HG03060 (cell line): Measurements from ENCODE around the gene DPM1.

Experiments
- ATAC-seq: cut with Tn5 transposase; IDR thresholded peaks from one replicate; pipeline ENCODE4 v1.9.1; 2021; ENCODE audit warnings: low read depth, moderate number of reproducible peaks; ENCODE audit not compliant: unreplicated experiment

Gene DPM1

DNA sequence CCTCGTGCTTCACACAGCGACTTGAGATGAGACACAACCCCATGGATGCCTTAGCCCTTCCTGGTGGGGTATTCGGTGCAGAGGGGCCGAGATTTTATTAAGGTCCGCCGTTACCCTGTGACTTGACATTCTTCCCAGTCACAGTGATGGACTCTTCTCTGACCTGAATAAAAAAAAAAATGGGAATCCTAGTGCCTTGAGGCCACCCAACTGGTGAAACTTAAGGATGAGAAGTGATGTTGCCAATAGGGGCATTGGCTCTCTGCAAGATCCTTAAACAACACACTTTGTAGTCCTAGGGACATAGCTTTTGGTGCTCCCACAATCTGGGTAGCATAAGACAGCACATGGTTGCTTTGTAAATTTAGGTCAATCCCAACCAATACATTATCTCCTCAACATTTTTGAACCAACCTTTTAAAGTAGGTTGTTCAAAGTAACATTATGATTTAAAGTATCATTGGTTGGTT lies 26.3 kb downstream of the DPM1 start:
- no peak for ATAC-seq

DNA sequence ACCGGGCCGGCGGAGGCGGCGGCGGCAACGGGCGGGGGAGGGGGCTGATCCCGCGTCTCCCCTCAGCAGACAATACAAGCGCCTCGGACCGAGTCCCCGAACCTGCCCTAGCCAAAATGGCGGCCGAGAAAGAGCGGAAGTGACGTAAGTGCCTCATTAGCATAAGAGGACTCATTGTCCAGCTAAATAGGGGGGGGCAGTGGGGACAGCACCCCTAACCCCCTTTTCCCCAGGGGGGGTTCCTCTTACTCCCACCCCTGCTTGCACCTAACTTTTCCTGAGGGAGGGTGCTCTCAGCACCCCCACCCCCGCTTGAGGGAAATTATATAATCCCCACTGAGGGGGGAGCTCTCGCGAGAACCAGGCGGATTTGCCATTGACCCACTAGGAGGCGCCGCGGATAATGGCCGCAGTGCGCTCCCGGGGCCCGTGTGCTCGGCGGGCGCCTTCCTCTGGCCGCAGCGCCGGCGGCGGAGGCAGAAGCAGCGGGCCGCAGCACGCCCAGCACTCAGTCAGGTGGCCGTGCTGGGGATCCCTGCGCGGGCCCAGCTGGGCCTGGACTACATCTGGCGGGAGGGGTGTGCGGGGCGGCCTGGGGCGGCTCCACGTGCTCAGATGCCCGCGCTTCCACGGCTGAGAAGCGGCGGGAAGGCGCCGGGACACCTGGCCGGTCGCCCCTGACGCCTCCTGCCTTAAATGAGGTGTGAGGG lies 26.9 kb downstream of the DPM1 start, which contains the start of gene ADNP:
TSS of gene ADNP (minus strand) at position 132 of the 710 bp plus-strand sequence. CDS start 27,441 bp downstream, outside the sequence.
- ATAC-seq, result peak; percentile 46

- ATAC-seq, result peak; percentile 7
Measured at GRCh38 chr20:50930976-50931305, 27.4 kb downstream of the DPM1 start.

- ATAC-seq, result no peak
Measured at GRCh38 chr20:50930139-50930975, 28.0 kb downstream of the DPM1 start.

GRCh38 chr20:50929299-50930138 lies 28.8 kb downstream of the DPM1 start:
- ATAC-seq, result peak; percentile 47

GRCh38 chr20:50928469-50928868 lies 29.9 kb downstream of the DPM1 start:
- no peak for ATAC-seq

GRCh38 chr20:50926530-50926929 lies 31.8 kb downstream of the DPM1 start:
- ATAC-seq, result no peak

DNA sequence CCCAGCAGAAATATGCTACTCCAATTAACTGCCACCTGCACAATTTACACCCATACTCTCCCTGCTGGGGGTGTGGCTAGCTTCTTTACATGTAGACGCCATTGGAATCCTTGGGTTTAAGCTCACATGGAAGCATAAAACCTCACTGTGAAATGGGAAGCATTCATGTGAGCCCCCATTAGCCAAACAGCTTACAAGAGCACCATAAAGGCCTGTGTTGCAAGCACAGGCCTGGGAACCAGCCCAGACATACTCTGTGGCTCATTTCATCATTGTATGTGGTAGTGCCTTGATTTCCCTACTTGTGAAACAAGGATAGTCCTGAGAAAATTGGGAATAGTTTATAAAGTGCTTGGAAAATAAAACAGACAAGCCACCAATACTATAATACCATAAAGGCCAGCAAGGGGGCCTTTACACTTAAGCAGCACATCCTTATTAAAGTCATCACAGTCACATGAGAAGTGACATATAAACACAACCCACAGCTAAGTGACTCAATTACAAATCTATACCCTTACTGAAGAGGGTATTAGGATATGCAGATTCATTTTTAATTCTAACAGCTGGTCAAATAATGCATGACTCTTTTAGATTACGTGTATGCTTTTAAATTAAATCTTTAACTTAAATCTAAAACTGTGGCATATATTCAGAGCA lies 33.9 kb downstream of the DPM1 start:
- no peak for ATAC-seq

- ATAC-seq, result no peak
Measured at GRCh38 chr20:50921803-50922501, 36.4 kb downstream of the DPM1 start.

DNA sequence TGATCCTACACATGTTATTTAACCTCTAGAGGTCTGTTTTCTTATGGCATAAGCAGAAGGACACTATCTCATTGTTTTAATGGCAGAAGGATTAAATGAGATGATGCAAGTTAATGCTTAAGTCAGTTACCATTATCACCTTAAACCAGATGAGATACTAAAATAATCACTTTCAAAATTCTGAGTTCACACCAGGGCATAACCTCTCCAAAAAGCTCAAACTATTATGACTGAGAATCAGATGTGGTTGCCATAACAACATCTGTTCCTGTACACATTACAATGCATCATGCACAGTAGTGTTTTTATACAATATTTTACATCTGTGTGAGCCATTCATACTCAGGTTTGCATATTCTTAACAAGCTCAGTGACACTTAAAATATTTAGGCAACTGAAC lies 37.3 kb downstream of the DPM1 start:
- no peak for ATAC-seq

- no peak for ATAC-seq
Measured at GRCh38 chr20:50919567-50919966, 38.8 kb downstream of the DPM1 start.

- no peak for ATAC-seq
Measured at GRCh38 chr20:50918403-50918802, 39.9 kb downstream of the DPM1 start.

- no peak for ATAC-seq
Measured at GRCh38 chr20:50916934-50917333, 41.4 kb downstream of the DPM1 start.

DNA sequence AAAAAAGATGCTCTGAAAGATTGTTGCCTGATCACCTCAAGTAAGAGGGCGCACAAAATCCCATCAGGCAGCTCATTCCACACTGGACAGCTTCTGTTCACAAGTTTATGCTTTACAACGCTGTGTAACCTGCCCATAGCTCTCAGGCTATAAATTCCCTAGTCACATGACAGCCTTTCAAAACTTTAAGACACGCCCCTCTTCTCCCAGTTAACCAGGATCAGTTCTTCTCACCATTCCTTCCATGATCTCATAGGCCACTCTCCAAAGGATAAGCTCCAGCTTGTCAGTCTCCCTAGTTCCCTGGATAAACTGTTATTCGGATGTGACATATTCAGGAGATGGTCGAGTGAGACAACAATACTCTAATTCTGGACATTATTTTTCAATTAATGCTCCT lies 42.1 kb downstream of the DPM1 start:
- no peak for ATAC-seq

DNA sequence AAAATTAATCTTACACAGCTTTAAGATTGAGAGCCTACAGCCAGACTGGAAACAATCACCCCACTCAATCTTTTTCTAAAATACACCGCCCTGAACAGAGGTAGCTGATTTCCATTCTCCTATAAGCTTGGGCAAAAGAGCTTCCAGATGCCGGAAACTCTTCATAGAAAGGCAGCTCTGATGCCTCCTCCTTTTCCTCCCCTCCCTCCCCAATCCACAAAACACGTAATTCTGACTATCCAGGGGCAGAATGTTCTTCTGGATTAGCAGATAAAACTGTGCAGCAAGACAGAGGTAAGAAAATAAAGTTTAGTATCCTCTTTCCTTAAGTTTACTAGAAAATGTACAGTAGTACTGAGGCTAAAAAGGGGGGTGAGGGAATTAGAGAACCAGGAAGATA lies 42.9 kb downstream of the DPM1 start:
- ATAC-seq, result no peak

DNA sequence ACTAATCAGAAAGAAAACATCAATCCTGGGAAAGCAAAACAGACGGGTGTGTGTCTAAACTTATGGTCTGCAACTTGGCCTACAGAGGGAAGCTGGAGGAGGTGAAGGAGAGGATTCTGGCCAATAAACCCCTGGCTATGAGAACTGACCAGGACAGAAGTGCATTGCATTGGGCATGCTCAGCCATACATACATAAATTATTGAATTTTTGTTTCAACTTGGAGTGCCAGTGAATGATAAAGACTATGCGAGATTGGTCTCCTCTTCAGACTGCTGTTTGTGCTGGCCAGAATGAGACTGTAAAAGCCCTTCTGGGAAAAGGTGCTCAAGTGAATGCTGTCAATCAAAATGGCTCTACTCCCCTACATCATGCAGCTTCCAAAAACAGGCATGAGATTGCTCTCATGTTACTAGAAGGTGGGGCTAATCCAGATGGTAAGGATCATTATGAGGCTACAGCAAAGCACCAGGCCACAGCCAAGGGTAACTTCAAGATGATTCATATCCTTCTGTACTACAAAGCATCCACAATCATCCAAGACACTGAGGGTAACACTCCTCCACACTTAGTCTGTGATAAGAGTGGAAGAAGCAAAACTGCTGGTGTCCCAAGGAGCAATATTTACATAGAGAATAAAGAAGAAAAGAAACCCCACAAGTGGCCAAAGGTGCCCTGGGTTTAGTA lies 44.5 kb downstream of the DPM1 start:
- no peak for ATAC-seq

DNA sequence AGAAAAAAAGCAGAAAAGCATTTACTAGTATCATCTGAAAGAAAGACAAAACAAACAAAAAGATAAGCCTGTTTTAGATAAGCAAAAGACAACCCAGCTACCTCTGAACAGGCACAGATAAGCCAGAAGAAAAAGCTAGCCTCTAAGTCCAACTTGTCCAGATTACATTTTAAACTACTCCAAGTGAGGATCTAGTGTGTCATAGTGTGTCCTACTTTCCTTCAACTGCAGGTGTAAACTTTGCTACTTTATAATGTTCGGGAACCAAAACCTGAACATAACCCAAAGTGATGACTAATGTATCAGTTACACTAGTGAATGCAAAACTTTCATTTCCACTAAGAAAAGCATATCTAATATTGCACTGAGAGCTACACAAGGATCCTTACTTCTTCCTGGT lies 46.6 kb downstream of the DPM1 start:
- peak; percentile 41 for ATAC-seq

GRCh38 chr20:50911030-50911429 lies 47.3 kb downstream of the DPM1 start:
- ATAC-seq, result no peak

GRCh38 chr20:50909413-50909812 lies 48.9 kb downstream of the DPM1 start:
- ATAC-seq, result no peak
